Activated B cell treated with CpG ODN at 0.5 μM for 24 hours (primary cell): ENCODE measurements around the gene SH3GL3. TPM values are rescaled to one million over a fixed set of nuclear protein-coding genes. Genes with fewer than 3 reads are reported as not detected.

Source experiments
- ATAC-seq: fragments of 200-7000 bp; cut with Tn5 transposase; one replicate; pipeline ENCODE4 v1.10.0; 2021; ENCODE audit warnings: low read depth, mild to moderate bottlenecking, moderate library complexity
- CTCF ChIA-PET: fragments of 350-600 bp; sonication (Branson Sonifier 250); formaldehyde crosslinking; loops from one replicate; lab custom pipeline; 2021; ENCODE audit warnings: antibody characterized with exemption; lab: Charles Lee
- POLR2A ChIA-PET: fragments of 350-600 bp; sonication (Branson Sonifier 250); formaldehyde crosslinking; loops from one replicate; lab custom pipeline; 2021; ENCODE audit warnings: antibody characterized with exemption; lab: Charles Lee
- DNase-seq: peaks from one replicate; pipeline ENCODE4 v3.0.0; 2022
- H3K27ac Mint-ChIP-seq: one replicate; pipeline ENCODE4 v1.8.0; 2020; ENCODE audit warnings: mixed read lengths
- H3K27me3 Mint-ChIP-seq: one replicate; pipeline ENCODE4 v1.8.0; 2021; ENCODE audit warnings: mixed read lengths
- H3K36me3 Mint-ChIP-seq: one replicate; pipeline ENCODE4 v1.8.0; 2021; ENCODE audit warnings: low read depth, mixed read lengths
- H3K4me1 Mint-ChIP-seq: one replicate; pipeline ENCODE4 v1.8.0; 2021; ENCODE audit warnings: mixed read lengths
- H3K4me3 Mint-ChIP-seq: one replicate; pipeline ENCODE4 v1.8.0; 2020; ENCODE audit warnings: mild to moderate bottlenecking, mixed read lengths
- H3K9me3 Mint-ChIP-seq: one replicate; pipeline ENCODE4 v1.8.0; 2020; ENCODE audit warnings: mixed read lengths
- intact Hi-C: fragments of 100-400 bp; cut with micrococcal nuclease; formaldehyde crosslinking; loops from one replicate; pipeline ENCODE4 v1.15.1; 2024
- total RNA-seq: library from RNA; stranded (reverse); gene quantifications from 2 replicates; pipeline ENCODE4 v1.2.3, GENCODE V29; 2022
- TF ChIP-seq, protein P1 (sequence below): fragments of 200-600 bp; IDR thresholded peaks from one replicate; pipeline ENCODE4 v1.8.0; 2022; ENCODE audit warnings: antibody characterized with exemption, mild to moderate bottlenecking

Gene SH3GL3
- total RNA-seq, 1 donor from 2014 or later, result not detected

DNA sequence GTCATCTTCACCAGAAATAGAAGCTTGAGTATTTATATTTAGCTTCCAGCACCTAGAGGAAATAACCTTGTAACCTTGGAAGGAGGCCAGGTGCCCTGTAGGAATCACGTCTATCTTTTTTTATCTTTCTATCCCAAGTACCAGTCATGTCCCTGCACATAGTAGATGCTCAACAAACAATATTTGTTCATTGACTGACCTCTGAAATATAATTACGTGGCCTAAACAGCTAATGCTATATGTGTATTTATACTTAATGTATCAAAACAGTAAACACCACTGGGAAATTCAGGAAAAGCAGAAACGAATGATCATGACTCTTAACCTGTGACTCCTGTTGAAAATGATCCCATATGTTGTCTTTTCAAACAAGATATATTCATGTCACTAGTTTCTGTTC is 108.9 kb downstream of the SH3GL3 start:
- H3K4me1 Mint-ChIP-seq, result no peaks in the 10 kb centered on the region
- intact Hi-C loops, result loop anchor here (5.0 kb wide), 1 partner anchor 544 kb away; the partner anchor contains the start of gene C15orf40
- POLR2A ChIA-PET, result no interaction called here
- H3K9me3 Mint-ChIP-seq, result no peaks in the 10 kb centered on the region
- ATAC-seq (no peak), DNase-seq (no peak)
- CTCF ChIA-PET, result no interaction called here
- no peaks in the 10 kb centered on the region for H3K36me3 Mint-ChIP-seq
- no peak overlapping the region for H3K27ac Mint-ChIP-seq
- H3K27me3 Mint-ChIP-seq, result peaks cover 8% of the 10 kb centered on the region
- no peak overlapping the region for H3K4me3 Mint-ChIP-seq
- TF ChIP-seq, protein P1, sequence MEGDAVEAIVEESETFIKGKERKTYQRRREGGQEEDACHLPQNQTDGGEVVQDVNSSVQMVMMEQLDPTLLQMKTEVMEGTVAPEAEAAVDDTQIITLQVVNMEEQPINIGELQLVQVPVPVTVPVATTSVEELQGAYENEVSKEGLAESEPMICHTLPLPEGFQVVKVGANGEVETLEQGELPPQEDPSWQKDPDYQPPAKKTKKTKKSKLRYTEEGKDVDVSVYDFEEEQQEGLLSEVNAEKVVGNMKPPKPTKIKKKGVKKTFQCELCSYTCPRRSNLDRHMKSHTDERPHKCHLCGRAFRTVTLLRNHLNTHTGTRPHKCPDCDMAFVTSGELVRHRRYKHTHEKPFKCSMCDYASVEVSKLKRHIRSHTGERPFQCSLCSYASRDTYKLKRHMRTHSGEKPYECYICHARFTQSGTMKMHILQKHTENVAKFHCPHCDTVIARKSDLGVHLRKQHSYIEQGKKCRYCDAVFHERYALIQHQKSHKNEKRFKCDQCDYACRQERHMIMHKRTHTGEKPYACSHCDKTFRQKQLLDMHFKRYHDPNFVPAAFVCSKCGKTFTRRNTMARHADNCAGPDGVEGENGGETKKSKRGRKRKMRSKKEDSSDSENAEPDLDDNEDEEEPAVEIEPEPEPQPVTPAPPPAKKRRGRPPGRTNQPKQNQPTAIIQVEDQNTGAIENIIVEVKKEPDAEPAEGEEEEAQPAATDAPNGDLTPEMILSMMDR, result no peak

DNA sequence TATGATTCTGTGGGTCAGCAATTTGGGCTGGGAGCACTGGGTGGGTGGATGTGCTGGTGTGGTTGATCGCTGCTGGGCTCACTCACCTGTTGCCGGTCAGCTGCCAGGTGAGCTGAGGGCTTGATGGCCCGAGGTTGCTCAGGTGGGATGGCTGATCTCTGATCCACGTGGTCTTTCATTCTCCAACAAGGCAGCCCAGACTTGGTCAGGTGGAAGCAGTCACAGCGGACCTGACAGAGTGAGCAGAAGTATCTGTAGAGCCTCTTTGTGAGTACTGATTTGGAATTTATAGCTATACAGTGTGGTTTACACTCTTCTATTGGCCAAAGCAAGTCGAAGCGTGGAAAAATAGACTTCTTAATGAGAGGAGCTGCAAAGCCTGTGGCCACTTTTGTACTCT is 109.6 kb downstream of the SH3GL3 start:
- DNase-seq (no peak), ATAC-seq (no peak)
- no peaks in the 10 kb centered on the region for H3K36me3 Mint-ChIP-seq
- intact Hi-C loops, result loop anchor here (5.0 kb wide), 1 partner anchor 544 kb away; the partner anchor contains the start of gene C15orf40
- TF ChIP-seq, protein P1, result no peak
- H3K27ac Mint-ChIP-seq, result no peak overlapping the region
- H3K4me1 Mint-ChIP-seq, result no peaks in the 10 kb centered on the region
- peaks cover 8% of the 10 kb centered on the region for H3K27me3 Mint-ChIP-seq
- no peaks in the 10 kb centered on the region for H3K9me3 Mint-ChIP-seq
- no peak overlapping the region for H3K4me3 Mint-ChIP-seq
- POLR2A ChIA-PET, result no interaction called here
- CTCF ChIA-PET, result no interaction called here

DNA sequence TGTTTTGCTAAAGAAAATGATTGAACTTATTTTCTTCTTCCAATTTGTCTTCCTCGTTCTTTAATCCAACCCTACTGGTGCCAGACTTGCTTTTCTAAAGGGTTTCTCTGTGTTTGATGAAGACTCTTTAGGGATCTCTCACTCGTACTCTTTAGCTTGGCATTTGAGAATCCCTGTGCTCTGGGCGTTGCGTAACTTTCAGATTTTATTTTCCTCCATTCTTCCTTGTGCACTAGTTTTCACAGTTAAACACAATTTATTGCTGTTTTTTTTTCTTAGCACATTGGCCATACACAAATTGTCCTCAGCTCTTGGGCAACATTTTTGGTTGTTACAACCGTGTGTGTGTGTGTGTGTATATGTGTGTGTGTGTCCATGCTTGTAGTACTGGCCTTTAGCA is 111.0 kb downstream of the SH3GL3 start:
- H3K9me3 Mint-ChIP-seq, result no peaks in the 10 kb centered on the region
- H3K4me1 Mint-ChIP-seq, result no peaks in the 10 kb centered on the region
- ATAC-seq, result no peak
- H3K36me3 Mint-ChIP-seq, result no peaks in the 10 kb centered on the region
- ChIA-PET CTCF (no interaction called here), POLR2A (no interaction called here)
- H3K27ac Mint-ChIP-seq, result no peak overlapping the region
- intact Hi-C loops, result loop anchor here (5.0 kb wide), 1 partner anchor 546 kb away; the partner anchor contains the start of gene C15orf40
- H3K27me3 Mint-ChIP-seq, result peaks cover 8% of the 10 kb centered on the region
- DNase-seq, result no peak
- TF ChIP-seq, protein P1, result no peak
- no peak overlapping the region for H3K4me3 Mint-ChIP-seq

DNA sequence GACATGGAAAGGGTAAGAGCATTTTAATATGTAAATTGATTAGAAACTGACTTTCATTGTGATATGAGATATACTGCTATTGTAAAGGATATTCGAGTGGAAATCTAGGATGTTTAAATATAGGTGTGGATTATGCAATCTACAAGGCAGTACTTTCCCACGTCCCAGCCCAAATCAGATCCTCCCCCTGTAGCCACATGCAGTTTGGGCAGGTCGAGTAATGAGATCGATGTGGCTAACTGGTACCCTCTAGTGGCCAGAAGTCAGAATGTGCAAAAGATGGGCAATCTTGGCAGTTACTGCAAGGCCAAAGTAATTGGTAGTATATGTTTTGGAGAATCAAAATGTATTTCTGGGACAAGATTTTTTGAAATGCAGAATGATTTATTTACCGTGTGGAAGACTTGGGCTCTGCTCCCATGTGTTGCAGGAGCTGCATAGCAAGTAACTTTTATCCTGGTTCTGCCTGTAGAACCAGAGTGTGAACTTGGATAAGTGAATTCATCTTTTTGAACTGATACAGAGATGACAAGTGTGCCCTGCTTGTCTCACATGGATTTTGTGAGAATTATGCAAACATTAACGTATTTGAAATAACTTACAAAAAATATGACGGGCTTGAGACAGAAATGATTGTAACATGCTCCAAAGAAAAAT is 112.3 kb downstream of the SH3GL3 start:
- H3K27ac Mint-ChIP-seq, result no peak overlapping the region
- peak; percentile 49 for ATAC-seq
- TF ChIP-seq, protein P1, result no peak
- DNase-seq, result no peak
- CTCF ChIA-PET, result interaction anchor here (0.8 to 2.0 kb wide), 2 partner anchors 10 to 309 kb away, joined by 4 to 6 read pairs; no protein-coding TSS in a partner anchor
- no peaks in the 10 kb centered on the region for H3K36me3 Mint-ChIP-seq
- H3K27me3 Mint-ChIP-seq, result peaks cover 7% of the 10 kb centered on the region
- H3K4me3 Mint-ChIP-seq, result no peak overlapping the region
- POLR2A ChIA-PET, result no interaction called here
- no peaks in the 10 kb centered on the region for H3K4me1 Mint-ChIP-seq
- H3K9me3 Mint-ChIP-seq, result no peaks in the 10 kb centered on the region
- intact Hi-C loops, result loop anchor here (5.0 kb wide), 1 partner anchor 547 kb away; the partner anchor contains the start of gene C15orf40

DNA sequence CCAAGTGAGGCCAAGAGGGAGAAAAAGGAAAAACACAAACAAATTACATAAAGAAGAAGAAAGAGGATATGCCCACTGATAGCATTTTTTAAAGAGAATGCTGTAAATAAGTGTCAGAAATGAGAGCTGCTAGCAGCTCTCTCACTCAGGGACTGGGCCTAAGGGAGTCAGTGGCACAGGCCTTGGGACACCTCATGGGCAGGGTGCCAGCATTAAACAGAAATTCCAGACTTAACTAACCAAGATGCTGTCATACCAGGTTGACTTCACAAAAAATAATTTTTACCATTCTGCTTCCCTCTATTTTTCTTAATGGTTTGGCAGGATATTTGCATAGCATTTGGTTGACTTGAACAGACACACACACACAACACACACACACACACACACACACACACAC is 114.5 kb downstream of the SH3GL3 start:
- Mint-ChIP-seq H3K36me3 (no peaks in the 10 kb centered on the region), H3K4me3 (no peak overlapping the region), H3K4me1 (no peaks in the 10 kb centered on the region), H3K27me3 (peaks cover 6% of the 10 kb centered on the region), H3K27ac (no peak overlapping the region), H3K9me3 (no peaks in the 10 kb centered on the region)
- TF ChIP-seq, protein P1, result no peak
- no peak for DNase-seq
- ATAC-seq, result no peak
- ChIA-PET CTCF (interaction anchor here (0.8 to 1.4 kb wide), 4 partner anchors 10 to 473 kb away, joined by 3 to 5 read pairs (median 4); no protein-coding TSS in a partner anchor), POLR2A (no interaction called here)
- intact Hi-C loops, result no loop called here
